ENCODE results near the gene OR6B2. TPM values are rescaled to one million over a fixed set of nuclear protein-coding genes. Genes with fewer than 3 reads are reported as not detected.

The OR6B2 gene
- total RNA-seq, 1 donor from 2014 or later: 0.23 TPM

DNA sequence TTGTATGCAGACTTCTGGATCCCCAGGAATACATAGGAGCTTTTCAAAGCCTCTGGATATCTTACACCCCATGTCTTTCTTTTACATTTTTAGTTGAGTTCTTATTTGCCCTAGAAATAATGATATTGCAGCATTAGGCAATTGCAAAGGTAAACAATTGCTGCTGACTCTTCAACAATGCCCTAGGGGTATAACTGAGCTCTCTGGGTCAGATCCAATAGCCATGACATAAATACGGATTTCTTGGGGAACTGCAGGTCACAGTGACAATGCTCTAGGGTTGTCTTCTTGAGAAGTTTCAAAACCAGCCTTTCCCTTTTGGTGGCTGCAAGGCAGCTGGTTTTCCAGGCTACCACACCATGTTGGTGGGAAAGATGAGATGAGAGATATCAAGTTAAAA is 39.6 kb upstream of the OR6B2 start:
- Mint-ChIP-seq H3K9me3 (ENCODE audit: unreplicated experiment) (no peaks in the 10 kb centered on the region), H3K36me3 (ENCODE audit: low read depth, unreplicated experiment) (no peaks in the 10 kb centered on the region), H3K4me1 (ENCODE audit: unreplicated experiment) (peaks cover 5% of the 10 kb centered on the region), H3K27ac (ENCODE audit: unreplicated experiment) (no peak overlapping the region), H3K4me3 (ENCODE audit: unreplicated experiment) (no peak overlapping the region), H3K27me3 (ENCODE audit: unreplicated experiment) (peaks cover 4% of the 10 kb centered on the region)
- TF ChIP-seq, protein P1, sequence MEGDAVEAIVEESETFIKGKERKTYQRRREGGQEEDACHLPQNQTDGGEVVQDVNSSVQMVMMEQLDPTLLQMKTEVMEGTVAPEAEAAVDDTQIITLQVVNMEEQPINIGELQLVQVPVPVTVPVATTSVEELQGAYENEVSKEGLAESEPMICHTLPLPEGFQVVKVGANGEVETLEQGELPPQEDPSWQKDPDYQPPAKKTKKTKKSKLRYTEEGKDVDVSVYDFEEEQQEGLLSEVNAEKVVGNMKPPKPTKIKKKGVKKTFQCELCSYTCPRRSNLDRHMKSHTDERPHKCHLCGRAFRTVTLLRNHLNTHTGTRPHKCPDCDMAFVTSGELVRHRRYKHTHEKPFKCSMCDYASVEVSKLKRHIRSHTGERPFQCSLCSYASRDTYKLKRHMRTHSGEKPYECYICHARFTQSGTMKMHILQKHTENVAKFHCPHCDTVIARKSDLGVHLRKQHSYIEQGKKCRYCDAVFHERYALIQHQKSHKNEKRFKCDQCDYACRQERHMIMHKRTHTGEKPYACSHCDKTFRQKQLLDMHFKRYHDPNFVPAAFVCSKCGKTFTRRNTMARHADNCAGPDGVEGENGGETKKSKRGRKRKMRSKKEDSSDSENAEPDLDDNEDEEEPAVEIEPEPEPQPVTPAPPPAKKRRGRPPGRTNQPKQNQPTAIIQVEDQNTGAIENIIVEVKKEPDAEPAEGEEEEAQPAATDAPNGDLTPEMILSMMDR (IDR thresholded peaks at IDR 0.05; ENCODE audit: unreplicated experiment): no peak
- no peak for DNase-seq (ENCODE audit: low spot score)

DNA sequence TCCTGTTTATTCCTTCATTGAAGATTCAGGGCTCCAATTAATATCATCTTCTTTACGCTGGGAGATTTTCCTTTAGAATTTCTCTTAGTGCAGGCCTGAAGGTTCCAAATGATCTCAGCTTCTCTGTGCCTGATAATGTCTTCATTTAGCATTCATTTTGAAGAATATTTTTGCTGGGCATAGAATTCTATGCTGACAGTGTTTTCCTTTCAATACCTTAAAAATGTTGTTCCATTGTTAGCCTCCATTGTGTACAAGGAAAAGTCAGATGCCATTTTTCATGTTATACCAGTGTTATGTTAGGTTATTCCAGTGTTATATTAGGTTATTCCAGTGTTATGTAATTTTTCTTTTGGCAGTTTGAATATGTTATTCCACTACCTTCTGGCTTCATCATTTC is 38.0 kb upstream of the OR6B2 start:
- no peak overlapping the region for H3K27ac Mint-ChIP-seq (ENCODE audit: unreplicated experiment)
- DNase-seq (ENCODE audit: low spot score): no peak
- H3K9me3 Mint-ChIP-seq (ENCODE audit: unreplicated experiment): no peaks in the 10 kb centered on the region
- peaks cover 5% of the 10 kb centered on the region for H3K4me1 Mint-ChIP-seq (ENCODE audit: unreplicated experiment)
- no peaks in the 10 kb centered on the region for H3K36me3 Mint-ChIP-seq (ENCODE audit: low read depth, unreplicated experiment)
- peaks cover 4% of the 10 kb centered on the region for H3K27me3 Mint-ChIP-seq (ENCODE audit: unreplicated experiment)
- H3K4me3 Mint-ChIP-seq (ENCODE audit: unreplicated experiment): no peak overlapping the region
- TF ChIP-seq, protein P1 (IDR thresholded peaks at IDR 0.05; ENCODE audit: unreplicated experiment): no peak

DNA sequence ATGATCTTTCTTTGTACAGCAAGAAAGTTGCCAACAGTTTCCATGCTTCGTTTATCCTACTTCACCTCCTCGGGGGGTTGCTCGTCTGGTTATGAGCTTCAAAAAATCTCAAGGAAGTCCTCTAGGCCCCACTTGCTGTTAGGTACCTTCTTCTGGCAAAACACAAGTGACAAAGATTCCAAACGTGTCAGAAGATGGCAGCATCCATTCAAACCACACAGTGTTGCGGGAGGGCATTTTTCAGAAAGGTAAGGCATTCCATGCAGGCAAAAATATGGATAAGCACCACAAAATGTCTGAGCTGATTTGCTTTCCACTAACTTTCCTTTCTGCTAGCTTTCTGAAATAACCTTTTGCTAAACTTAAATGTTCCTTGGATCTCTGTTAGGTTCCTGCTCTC is 36.3 kb upstream of the OR6B2 start:
- Mint-ChIP-seq H3K27me3 (ENCODE audit: unreplicated experiment) (peaks cover 4% of the 10 kb centered on the region), H3K27ac (ENCODE audit: unreplicated experiment) (no peak overlapping the region), H3K4me3 (ENCODE audit: unreplicated experiment) (no peak overlapping the region), H3K4me1 (ENCODE audit: unreplicated experiment) (peaks cover 5% of the 10 kb centered on the region), H3K9me3 (ENCODE audit: unreplicated experiment) (no peaks in the 10 kb centered on the region), H3K36me3 (ENCODE audit: low read depth, unreplicated experiment) (no peaks in the 10 kb centered on the region)
- no peak for DNase-seq (ENCODE audit: low spot score)
- TF ChIP-seq, protein P1 (IDR thresholded peaks at IDR 0.05; ENCODE audit: unreplicated experiment): no peak

DNA sequence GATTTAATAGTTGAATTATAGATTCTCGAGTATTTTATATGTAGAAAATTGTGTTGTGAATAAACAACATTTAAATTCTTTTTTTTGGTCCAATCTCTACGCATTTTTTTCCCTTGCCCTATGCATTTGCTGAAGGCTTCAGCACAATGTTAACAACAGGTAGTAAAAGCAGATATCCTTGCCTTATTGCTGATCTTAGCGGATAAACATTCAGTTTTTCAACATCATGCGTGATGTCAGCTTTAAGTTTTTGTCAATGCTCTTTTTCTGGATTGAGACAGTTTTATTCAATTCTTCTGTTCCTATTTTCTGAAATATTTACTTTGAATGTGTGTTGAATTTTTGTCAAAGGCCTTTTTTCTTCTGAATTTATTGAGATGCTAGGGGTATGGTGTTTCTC is 34.7 kb upstream of the OR6B2 start:
- Mint-ChIP-seq H3K27ac (ENCODE audit: unreplicated experiment) (no peak overlapping the region), H3K4me3 (ENCODE audit: unreplicated experiment) (no peak overlapping the region), H3K9me3 (ENCODE audit: unreplicated experiment) (no peaks in the 10 kb centered on the region), H3K4me1 (ENCODE audit: unreplicated experiment) (peaks cover 5% of the 10 kb centered on the region), H3K36me3 (ENCODE audit: low read depth, unreplicated experiment) (no peaks in the 10 kb centered on the region), H3K27me3 (ENCODE audit: unreplicated experiment) (peaks cover 7% of the 10 kb centered on the region)
- TF ChIP-seq, protein P1 (IDR thresholded peaks at IDR 0.05; ENCODE audit: unreplicated experiment): no peak
- no peak for DNase-seq (ENCODE audit: low spot score)

DNA sequence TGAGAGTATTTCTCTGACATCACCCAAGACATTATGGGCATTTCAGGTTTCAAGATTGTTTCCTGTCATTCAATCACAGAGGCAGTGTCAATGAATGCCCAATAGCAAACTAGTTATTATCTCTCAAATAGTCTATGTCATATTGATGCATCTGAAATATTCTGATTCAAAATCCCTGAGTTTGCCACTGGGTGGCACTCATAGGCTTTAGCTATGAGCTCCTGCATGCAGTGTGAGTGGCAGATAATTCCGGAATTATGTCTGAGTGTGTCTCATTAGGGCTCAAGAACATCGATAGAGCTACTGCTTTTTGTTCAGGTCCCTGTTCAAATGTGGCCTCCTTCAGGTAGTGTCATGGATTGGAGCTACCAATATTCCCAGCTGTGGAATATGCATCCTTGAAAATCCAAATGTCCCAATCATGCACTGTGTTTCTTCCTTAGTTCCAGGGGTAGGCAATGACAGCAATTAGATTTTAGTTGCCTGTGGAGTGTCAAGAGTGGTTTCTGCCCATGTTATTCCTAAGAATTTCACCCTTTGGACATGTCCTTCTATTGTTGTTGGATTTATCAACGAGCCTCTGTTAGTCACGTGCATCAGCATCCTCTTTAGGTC is 30.9 kb upstream of the OR6B2 start:
- Mint-ChIP-seq H3K27me3 (ENCODE audit: unreplicated experiment) (peaks cover 4% of the 10 kb centered on the region), H3K4me1 (ENCODE audit: unreplicated experiment) (no peaks in the 10 kb centered on the region), H3K36me3 (ENCODE audit: low read depth, unreplicated experiment) (no peaks in the 10 kb centered on the region), H3K4me3 (ENCODE audit: unreplicated experiment) (no peak overlapping the region), H3K27ac (ENCODE audit: unreplicated experiment) (no peak overlapping the region), H3K9me3 (ENCODE audit: unreplicated experiment) (no peaks in the 10 kb centered on the region)
- TF ChIP-seq, protein P1 (IDR thresholded peaks at IDR 0.05; ENCODE audit: unreplicated experiment): peak; percentile 36
- peak; percentile 50 for DNase-seq (ENCODE audit: low spot score)
